PC-3 (cell line): ENCODE results near the gene PID1.

Experiments used
- EZH2 ChIP-seq: fragments of 300-600 bp; sonication (generic); IDR thresholded peaks from one replicate; pipeline ENCODE4 v1.6.1; 2017; ENCODE audit warnings: antibody characterized with exemption, mild to moderate bottlenecking, low read length; ENCODE audit not compliant: unreplicated experiment
- TF ChIP-seq, protein P1 (sequence below): fragments of 300-600 bp; sonication (generic); conservative IDR thresholded peaks from 2 replicates; pipeline ENCODE4 v1.5.1; 2017; ENCODE audit warnings: antibody characterized with exemption, low read depth, mild to moderate bottlenecking, low read length

DNA sequence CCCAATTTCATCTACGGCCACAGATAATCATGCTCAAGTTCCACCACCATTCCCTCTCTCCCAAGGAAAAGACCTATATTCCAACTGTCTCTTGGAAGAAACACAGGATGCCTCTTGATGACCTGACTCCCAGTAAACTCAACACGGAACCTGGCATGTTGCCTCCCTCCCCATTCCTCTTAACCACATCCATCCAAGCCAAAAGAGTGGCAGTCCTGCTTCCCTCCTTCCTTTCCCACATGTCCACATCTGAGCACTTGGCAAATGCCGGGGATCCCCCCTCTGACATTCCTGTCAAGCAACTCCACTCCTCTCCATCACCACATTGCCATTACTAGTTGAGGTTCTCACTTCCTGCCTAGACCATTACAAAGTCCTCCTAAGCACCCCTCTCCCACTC is 49.4 kb downstream of the PID1 start:
- TF ChIP-seq, protein P1, sequence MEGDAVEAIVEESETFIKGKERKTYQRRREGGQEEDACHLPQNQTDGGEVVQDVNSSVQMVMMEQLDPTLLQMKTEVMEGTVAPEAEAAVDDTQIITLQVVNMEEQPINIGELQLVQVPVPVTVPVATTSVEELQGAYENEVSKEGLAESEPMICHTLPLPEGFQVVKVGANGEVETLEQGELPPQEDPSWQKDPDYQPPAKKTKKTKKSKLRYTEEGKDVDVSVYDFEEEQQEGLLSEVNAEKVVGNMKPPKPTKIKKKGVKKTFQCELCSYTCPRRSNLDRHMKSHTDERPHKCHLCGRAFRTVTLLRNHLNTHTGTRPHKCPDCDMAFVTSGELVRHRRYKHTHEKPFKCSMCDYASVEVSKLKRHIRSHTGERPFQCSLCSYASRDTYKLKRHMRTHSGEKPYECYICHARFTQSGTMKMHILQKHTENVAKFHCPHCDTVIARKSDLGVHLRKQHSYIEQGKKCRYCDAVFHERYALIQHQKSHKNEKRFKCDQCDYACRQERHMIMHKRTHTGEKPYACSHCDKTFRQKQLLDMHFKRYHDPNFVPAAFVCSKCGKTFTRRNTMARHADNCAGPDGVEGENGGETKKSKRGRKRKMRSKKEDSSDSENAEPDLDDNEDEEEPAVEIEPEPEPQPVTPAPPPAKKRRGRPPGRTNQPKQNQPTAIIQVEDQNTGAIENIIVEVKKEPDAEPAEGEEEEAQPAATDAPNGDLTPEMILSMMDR: no peak
- no peak for TF ChIP-seq EZH2
